Measurements from ENCODE around the gene HARS2. TPM values are rescaled to one million over a fixed set of nuclear protein-coding genes. Genes with fewer than 3 reads are reported as not detected.
A peak's percentile ranks its signal among the peaks of the same experiment; 100 is the strongest.

Gene HARS2
- total and polyA plus RNA-seq, 10 of the 15 experiments (the other 5 are each of a cell fraction or from before 2014, with no cell fraction given): 9.3 to 34.3 (median 24.8) TPM

- no peak for TF ChIP-seq ZNF687 (IDR thresholded peaks at IDR 0.05)
- no peak; the same call in 1 of the 2 replicates for TF ChIP-seq ASH2L (IDR thresholded peaks at IDR 0.05; ENCODE audit: borderline replicate concordance, low read depth)
- TF ChIP-seq TAF1 (IDR thresholded peaks at IDR 0.05; ENCODE audit: borderline replicate concordance, low read depth, low read length): no peak
- no peak for TF ChIP-seq NFIC (IDR thresholded peaks at IDR 0.05; ENCODE audit: low read depth, low read length)
- TF ChIP-seq IKZF1 (conservative IDR thresholded peaks at IDR 0.05): no peak
- TF ChIP-seq GABPA (IDR thresholded peaks at IDR 0.05; ENCODE audit: low read depth): no peak
- TF ChIP-seq NRF1 (conservative IDR thresholded peaks at IDR 0.05; ENCODE audit: low read depth, low read length): no peak
- TF ChIP-seq E2F4 (IDR thresholded peaks at IDR 0.05; ENCODE audit: low read depth, low read length): no peak
- TF ChIP-seq WRNIP1 (IDR thresholded peaks at IDR 0.05; ENCODE audit: borderline replicate concordance, low read depth, low read length): no peak
- no peak for TF ChIP-seq ZNF24 (IDR thresholded peaks at IDR 0.05)
- 0 out of 2 replicates have a peak, but pooled peaks have one; percentile 25 for TF ChIP-seq RB1 (IDR thresholded peaks at IDR 0.05; ENCODE audit: borderline replicate concordance)
- TF ChIP-seq SRF (IDR thresholded peaks at IDR 0.05; ENCODE audit: low read depth in 2 of 2, low read length in 2 of 2): no peak
- no peak for TF ChIP-seq SP1 (IDR thresholded peaks at IDR 0.05; ENCODE audit: low read depth, low read length)
- no peak for TF ChIP-seq FOXK2 (IDR thresholded peaks at IDR 0.05)
- no peak for TF ChIP-seq NFXL1 (IDR thresholded peaks at IDR 0.05; ENCODE audit: borderline replicate concordance)
These were observed 44.2 kb upstream of the HARS2 start (continued) for GRCh38 chr5:140647042-140647419.

All from GM12878 (cell line).